ENCODE measurements around the gene SPSB1. TPM values are rescaled to one million over a fixed set of nuclear protein-coding genes. Genes with fewer than 3 reads are reported as not detected.

SPSB1 gene
- total RNA-seq, 1 donor = 23.2 TPM

DNA sequence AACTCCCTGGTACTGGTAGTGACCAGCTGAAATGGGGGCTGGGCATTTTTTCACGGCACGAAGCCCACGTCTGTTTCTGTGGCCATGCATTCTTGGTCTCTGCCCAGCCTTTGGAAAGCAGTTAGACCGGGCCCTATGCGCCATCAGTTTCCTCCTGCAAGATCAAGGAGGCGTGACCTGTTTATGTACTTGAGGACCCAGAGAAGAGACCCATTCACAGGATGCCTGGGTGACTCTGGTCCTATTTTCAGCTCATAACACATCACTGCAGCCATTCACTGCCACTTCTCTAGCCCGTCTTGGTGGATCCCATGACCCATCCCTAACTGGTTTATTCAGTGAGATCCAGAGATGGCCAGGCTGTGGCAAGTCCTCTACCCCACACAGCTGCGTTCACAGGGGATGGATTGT is 70.4 kb downstream of the SPSB1 start:
- H3K36me3 ChIP-seq (ENCODE audit: insufficient read depth, low read length) = peaks cover 5% of the 10 kb centered on the region
- H3K27ac ChIP-seq (ENCODE audit: low read depth, low read length) = no peak overlapping the region
- H3K79me2 ChIP-seq (ENCODE audit: insufficient read depth, low read length) = peaks cover 68% of the 10 kb centered on the region
- no peak overlapping the region for H3K4me2 ChIP-seq (ENCODE audit: insufficient read depth, low read length)
- no peaks in the 10 kb centered on the region for H3K9me3 ChIP-seq (ENCODE audit: low read depth, low read length)
- no peak for TF ChIP-seq CTCF (IDR thresholded peaks at IDR 0.05; ENCODE audit: extremely low read depth, low read depth, low read length)
- no peaks in the 10 kb centered on the region for H3K27me3 ChIP-seq (ENCODE audit: insufficient read depth, low read length)
- peaks cover 48% of the 10 kb centered on the region for H4K20me1 ChIP-seq (ENCODE audit: insufficient read depth, low read length)
- no peaks in the 10 kb centered on the region for H3K4me1 ChIP-seq (ENCODE audit: insufficient read depth, low read length)
- no peak overlapping the region for H2AFZ ChIP-seq (ENCODE audit: low read length)
- H3K4me3 ChIP-seq (ENCODE audit: insufficient read depth, low read length) = no peak overlapping the region
- no peak for DNase-seq (ENCODE audit: insufficient read length, low spot score, missing footprints)

- no peak for DNase-seq (ENCODE audit: insufficient read length, low spot score, missing footprints)
- Histone ChIP-seq H3K27ac (ENCODE audit: low read depth, low read length) (no peak overlapping the region), H3K79me2 (ENCODE audit: insufficient read depth, low read length) (peaks cover 46% of the 10 kb centered on the region), H3K4me3 (ENCODE audit: insufficient read depth, low read length) (no peak overlapping the region), H3K4me1 (ENCODE audit: insufficient read depth, low read length) (no peaks in the 10 kb centered on the region), H2AFZ (ENCODE audit: low read length) (no peak overlapping the region), H3K27me3 (ENCODE audit: insufficient read depth, low read length) (no peaks in the 10 kb centered on the region), H3K4me2 (ENCODE audit: insufficient read depth, low read length) (no peak overlapping the region), H3K9me3 (ENCODE audit: low read depth, low read length) (no peaks in the 10 kb centered on the region), H3K36me3 (ENCODE audit: insufficient read depth, low read length) (peaks cover 7% of the 10 kb centered on the region), H4K20me1 (ENCODE audit: insufficient read depth, low read length) (peaks cover 27% of the 10 kb centered on the region)
- TF ChIP-seq CTCF (IDR thresholded peaks at IDR 0.05; ENCODE audit: extremely low read depth, low read depth, low read length) = no peak
These were observed 73.6 kb downstream of the SPSB1 start for GRCh38 chr1:9366298-9366697.

DNA sequence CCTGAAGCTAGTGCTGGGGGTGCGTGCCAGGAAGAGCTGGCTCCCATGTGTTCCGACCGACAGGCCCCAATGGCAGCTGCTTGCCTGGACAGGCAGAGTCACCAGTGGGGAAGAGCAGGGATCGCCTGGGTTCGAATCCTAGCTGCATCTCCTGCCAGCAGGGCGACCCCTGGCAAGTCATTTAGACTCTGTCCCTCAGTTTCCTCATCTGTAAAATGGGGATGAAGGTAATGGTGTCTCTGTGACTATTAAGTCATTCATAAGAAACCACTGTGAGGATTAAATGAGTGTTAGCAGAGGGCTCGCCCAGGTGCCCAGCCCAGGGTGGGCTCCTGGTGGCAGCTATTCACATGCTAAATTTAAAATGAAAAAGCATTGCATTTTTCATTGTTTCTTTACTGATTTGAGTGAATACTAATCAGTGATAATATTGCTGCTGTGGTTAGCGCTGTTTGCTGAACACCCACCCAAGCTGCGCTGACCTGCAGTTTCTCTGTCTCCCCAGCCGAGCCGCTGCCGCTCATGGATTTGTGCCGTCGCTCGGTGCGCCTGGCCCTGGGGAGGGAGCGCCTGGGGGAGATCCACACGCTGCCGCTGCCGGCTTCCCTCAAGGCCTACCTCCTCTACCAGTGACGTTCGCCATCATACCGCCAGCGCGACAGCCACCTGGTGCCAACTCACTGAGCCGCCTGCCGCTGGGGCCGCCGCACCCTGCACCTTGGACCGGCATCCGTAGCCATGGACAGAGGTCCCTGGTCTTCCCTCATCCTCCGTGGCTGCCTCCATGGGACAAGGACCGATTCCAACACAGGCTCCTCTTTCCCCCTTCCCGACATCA is 74.5 kb downstream of the SPSB1 start:
- H3K79me2 ChIP-seq (ENCODE audit: insufficient read depth, low read length) = peaks cover 40% of the 10 kb centered on the region

More for the DNA sequence above, 74.5 kb downstream of the SPSB1 start:
- Histone ChIP-seq H4K20me1 (ENCODE audit: insufficient read depth, low read length) (peaks cover 30% of the 10 kb centered on the region), H3K27me3 (ENCODE audit: insufficient read depth, low read length) (no peaks in the 10 kb centered on the region), H3K4me1 (ENCODE audit: insufficient read depth, low read length) (no peaks in the 10 kb centered on the region), H3K9me3 (ENCODE audit: low read depth, low read length) (no peaks in the 10 kb centered on the region), H3K4me2 (ENCODE audit: insufficient read depth, low read length) (no peak overlapping the region), H2AFZ (ENCODE audit: low read length) (no peak overlapping the region), H3K4me3 (ENCODE audit: insufficient read depth, low read length) (no peak overlapping the region), H3K27ac (ENCODE audit: low read depth, low read length) (no peak overlapping the region), H3K36me3 (ENCODE audit: insufficient read depth, low read length) (peaks cover 7% of the 10 kb centered on the region)
- TF ChIP-seq CTCF (IDR thresholded peaks at IDR 0.05; ENCODE audit: extremely low read depth, low read depth, low read length) = no peak
- no peak for DNase-seq (ENCODE audit: insufficient read length, low spot score, missing footprints)
